ENCODE measurements around the gene GNAQ. TPM values are rescaled to one million over a fixed set of nuclear protein-coding genes. Genes with fewer than 3 reads are reported as not detected.
A peak's percentile ranks its signal among the peaks of the same experiment; 100 is the strongest.

Gene GNAQ
- total RNA-seq, 1 experiment from 2014 or later, result 48.6 TPM

DNA sequence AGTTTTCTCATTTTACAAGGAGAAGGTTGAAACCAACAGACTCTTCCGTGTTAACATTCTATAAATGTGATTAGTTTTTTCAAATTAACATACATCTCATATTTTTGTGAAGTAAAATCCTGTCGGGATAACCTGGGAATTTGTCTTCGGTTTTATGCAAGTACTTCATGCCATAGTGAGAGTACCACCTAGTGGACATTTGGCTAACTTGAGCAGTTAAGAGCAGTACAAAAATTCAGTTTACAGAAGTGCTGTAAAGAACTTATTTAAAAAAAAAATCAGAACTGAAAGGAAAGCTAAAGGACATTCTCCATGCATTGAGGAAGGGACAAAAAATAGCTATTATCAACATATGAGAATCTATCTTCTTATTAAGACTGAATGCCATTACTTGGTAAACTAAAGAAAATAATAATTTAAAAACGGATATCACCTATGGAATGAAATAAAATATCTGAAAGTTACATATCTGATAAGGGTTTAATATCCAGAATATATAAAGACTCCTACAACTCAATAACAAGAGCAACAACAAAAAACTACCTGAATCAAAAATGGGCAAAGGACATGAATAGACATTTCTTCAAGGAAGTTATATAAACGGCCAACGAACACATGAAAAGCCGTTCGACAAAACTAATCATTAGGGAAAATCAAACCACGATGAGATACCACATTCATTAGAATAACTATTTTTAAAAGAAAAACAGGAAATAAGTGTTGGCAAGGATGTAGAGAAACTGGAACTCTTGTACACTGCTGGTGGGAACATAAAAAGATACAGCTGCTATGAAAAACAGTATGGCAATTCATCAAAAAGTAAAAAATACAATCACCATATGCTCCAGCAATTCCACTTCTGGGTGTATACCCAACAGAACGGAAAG, 266.5 kb downstream of the GNAQ start:
- DNase-seq, result no peak
- Histone ChIP-seq H3K9ac (ENCODE audit: extremely low read depth, insufficient read length, low read length) (no peak overlapping the region), H4K8ac (replicated peaks; ENCODE audit: insufficient read length, low read depth, low read length) (no peak overlapping the region)

More for the DNA sequence above, 266.5 kb downstream of the GNAQ start:
- Mint-ChIP-seq H3K4me1 (no peaks in the 10 kb centered on the region), H3K27ac (no peak overlapping the region), H3K27me3 (ENCODE audit: low read depth) (no peaks in the 10 kb centered on the region), H3K9me3 (peaks cover 11% of the 10 kb centered on the region in 2 experiments; a peak in 4 of 5 replicates), H3K4me3 (no peak overlapping the region), H3K36me3 (ENCODE audit: insufficient read depth in 1 of 3, low read depth in 3 of 3) (peaks cover 9 to 22% (median 17%) of the 10 kb centered on the region in 3 experiments)
- Histone ChIP-seq H3K23me2 (ENCODE audit: insufficient read length, low read depth, low read length, poor library complexity, severe bottlenecking) (no peaks in the 10 kb centered on the region), H4K20me1 (ENCODE audit: control insufficient read depth, insufficient read depth, insufficient read length) (no peaks in the 10 kb centered on the region), H2AK5ac (ENCODE audit: insufficient read length, low read length) (no peak overlapping the region), H2BK15ac (ENCODE audit: low read depth, low read length) (no peak overlapping the region), H3K79me2 (ENCODE audit: insufficient read depth, low read length) (no peaks in the 10 kb centered on the region), H2AFZ (ENCODE audit: low read length) (no peak overlapping the region), H3K14ac (ENCODE audit: insufficient read depth, low read length) (no peak overlapping the region), H3K56ac (ENCODE audit: insufficient read length, low read depth, low read length) (no peak overlapping the region), H3K27me3 (ENCODE audit: insufficient read depth, low read length) (no peaks in the 10 kb centered on the region), H3K4ac (ENCODE audit: low read depth, low read length) (no peak overlapping the region), H2BK120ac (ENCODE audit: low read depth, low read length, poor library complexity, severe bottlenecking) (no peak overlapping the region), H3K27ac (ENCODE audit: insufficient read length, low read depth, low read length) (no peak overlapping the region), H3K23ac (ENCODE audit: insufficient read length, low read depth, low read length) (no peak overlapping the region), H3K79me1 (ENCODE audit: insufficient read depth, low read depth, low read length, poor library complexity, severe bottlenecking) (no peaks in the 10 kb centered on the region), H3K9me3 (ENCODE audit: control insufficient read depth, low read depth, low read length) (no peaks in the 10 kb centered on the region), H4K91ac (ENCODE audit: insufficient read length, low read depth, low read length) (no peak overlapping the region), H4K5ac (ENCODE audit: insufficient read length, low read depth, low read length) (no peak overlapping the region), H2BK12ac (ENCODE audit: insufficient read length, low read depth, low read length) (no peak overlapping the region), H3K4me1 (ENCODE audit: insufficient read depth, low read length) (no peaks in the 10 kb centered on the region), H2BK5ac (ENCODE audit: insufficient read length, low read length) (no peak overlapping the region), H3K4me2 (ENCODE audit: insufficient read depth, insufficient read length, low read length) (no peak overlapping the region), H3K18ac (ENCODE audit: insufficient read length, low read depth, low read length) (no peak overlapping the region), H2BK20ac (ENCODE audit: low read depth, low read length, poor library complexity, severe bottlenecking) (no peak overlapping the region), H3T11ph (ENCODE audit: low read length) (no peak overlapping the region)
- TF ChIP-seq, protein P1, sequence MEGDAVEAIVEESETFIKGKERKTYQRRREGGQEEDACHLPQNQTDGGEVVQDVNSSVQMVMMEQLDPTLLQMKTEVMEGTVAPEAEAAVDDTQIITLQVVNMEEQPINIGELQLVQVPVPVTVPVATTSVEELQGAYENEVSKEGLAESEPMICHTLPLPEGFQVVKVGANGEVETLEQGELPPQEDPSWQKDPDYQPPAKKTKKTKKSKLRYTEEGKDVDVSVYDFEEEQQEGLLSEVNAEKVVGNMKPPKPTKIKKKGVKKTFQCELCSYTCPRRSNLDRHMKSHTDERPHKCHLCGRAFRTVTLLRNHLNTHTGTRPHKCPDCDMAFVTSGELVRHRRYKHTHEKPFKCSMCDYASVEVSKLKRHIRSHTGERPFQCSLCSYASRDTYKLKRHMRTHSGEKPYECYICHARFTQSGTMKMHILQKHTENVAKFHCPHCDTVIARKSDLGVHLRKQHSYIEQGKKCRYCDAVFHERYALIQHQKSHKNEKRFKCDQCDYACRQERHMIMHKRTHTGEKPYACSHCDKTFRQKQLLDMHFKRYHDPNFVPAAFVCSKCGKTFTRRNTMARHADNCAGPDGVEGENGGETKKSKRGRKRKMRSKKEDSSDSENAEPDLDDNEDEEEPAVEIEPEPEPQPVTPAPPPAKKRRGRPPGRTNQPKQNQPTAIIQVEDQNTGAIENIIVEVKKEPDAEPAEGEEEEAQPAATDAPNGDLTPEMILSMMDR (conservative IDR thresholded peaks at IDR 0.05), result peak; percentile 72
- WGBS (ENCODE audit: extremely low coverage, insufficient read length, low lambda C conversion rate), result no CpG with 5 or more reads among the region's 10 CpGs
